WTC11 (cell line): ENCODE measurements around the gene C6orf52. TPM values are rescaled to one million over a fixed set of nuclear protein-coding genes. Genes with fewer than 3 reads are reported as not detected.
"Not testable (repeated sequence)": the region's sequence is repeated elsewhere in the genome, so short reads cannot be mapped to it uniquely, and the experiment has no call there.

ENCODE experiments used
- ATAC-seq: fragments of 200-7000 bp; cut with Tn5 transposase; 2 replicates; pipeline ENCODE4 v1.10.0; 2021; ENCODE audit warnings: mild to moderate bottlenecking, moderate library complexity
- CTCF ChIA-PET: fragments of 300-600 bp; sonication (Branson Sonifier 250); formaldehyde crosslinking; loops from one replicate; lab custom pipeline; 2021; ENCODE audit warnings: antibody characterized with exemption; lab: Charles Lee
- POLR2A ChIA-PET: fragments of 350-600 bp; sonication (Branson Sonifier 250); formaldehyde crosslinking; loops from one replicate; lab custom pipeline; 2021; ENCODE audit warnings: antibody characterized with exemption; lab: Charles Lee
- DNase-seq: peaks from one replicate; pipeline ENCODE4 v3.0.0; 2021; ENCODE audit warnings: low spot score
- H3K27ac Mint-ChIP-seq: 2 replicates; pipeline ENCODE4 v1.8.0; 2021; ENCODE audit warnings: mixed read lengths
- H3K27me3 Mint-ChIP-seq: 2 replicates; pipeline ENCODE4 v1.8.0; 2021; ENCODE audit warnings: low read depth, mild to moderate bottlenecking, moderate library complexity, mixed read lengths
- H3K36me3 Mint-ChIP-seq: 2 replicates; pipeline ENCODE4 v1.8.0; 2021; ENCODE audit warnings: mixed read lengths
- H3K4me1 Mint-ChIP-seq: 2 replicates; pipeline ENCODE4 v1.8.0; 2022; ENCODE audit warnings: mixed read lengths
- H3K4me3 Mint-ChIP-seq: 2 replicates; pipeline ENCODE4 v1.8.0; 2021; ENCODE audit warnings: mild to moderate bottlenecking, moderate library complexity, mixed read lengths
- H3K9me3 Mint-ChIP-seq: 2 replicates; pipeline ENCODE4 v1.8.0; 2021; ENCODE audit warnings: mixed read lengths
- CREB1 ChIP-seq: sonication (generic); formaldehyde crosslinking; IDR thresholded peaks from 2 replicates; pipeline ENCODE4 v1.8.0; 2023; ENCODE audit warnings: mild to moderate bottlenecking, missing genetic modification reagents
- GTF2I ChIP-seq: fragments of 250-450 bp; sonication (Bioruptor Pico); conservative IDR thresholded peaks from 2 replicates; pipeline ENCODE4 v1.4.0; 2021; ENCODE audit warnings: mild to moderate bottlenecking
- MYBL2 ChIP-seq: sonication (generic); formaldehyde crosslinking; IDR thresholded peaks from 2 replicates; pipeline ENCODE4 v1.8.1; 2023; ENCODE audit warnings: mild to moderate bottlenecking, moderate library complexity, missing genetic modification reagents
- NFYB ChIP-seq: sonication (generic); formaldehyde crosslinking; conservative IDR thresholded peaks from 2 replicates; pipeline ENCODE4 v1.8.0; 2022; ENCODE audit warnings: low read depth, missing genetic modification reagents
- NR1H2 ChIP-seq: sonication (generic); formaldehyde crosslinking; IDR thresholded peaks from 2 replicates; pipeline ENCODE4 v1.9.0; 2021; ENCODE audit warnings: mild to moderate bottlenecking, moderate library complexity, missing genetic modification reagents
- NR2C2 ChIP-seq: sonication (generic); formaldehyde crosslinking; IDR thresholded peaks from 2 replicates; pipeline ENCODE4 v1.8.0; 2022; ENCODE audit warnings: mild to moderate bottlenecking, missing genetic modification reagents
- TP53 ChIP-seq: sonication (generic); formaldehyde crosslinking; IDR thresholded peaks from 2 replicates; pipeline ENCODE4 v1.8.1; 2023; ENCODE audit warnings: mild to moderate bottlenecking, missing genetic modification reagents
- ZNF121 ChIP-seq: sonication (generic); formaldehyde crosslinking; IDR thresholded peaks from 2 replicates; pipeline ENCODE4 v1.8.0; 2023; ENCODE audit warnings: missing genetic modification reagents
- ZNF219 ChIP-seq: sonication (generic); formaldehyde crosslinking; IDR thresholded peaks from 2 replicates; pipeline ENCODE4 v1.8.0; 2023; ENCODE audit warnings: missing genetic modification reagents, mild to moderate bottlenecking, borderline replicate concordance
- ZNF416 ChIP-seq: fragments of 250-450 bp; sonication (Bioruptor Pico); IDR thresholded peaks from 2 replicates; pipeline ENCODE4 v1.9.0; 2021; ENCODE audit warnings: mild to moderate bottlenecking, inconsistent platforms
- ZNF423 ChIP-seq: fragments of 250-450 bp; sonication (Bioruptor Pico); IDR thresholded peaks from 2 replicates; pipeline ENCODE4 v2.1.2; 2022; ENCODE audit warnings: mild to moderate bottlenecking, moderate library complexity
- total RNA-seq: library from RNA; stranded (reverse); gene quantifications from 3 replicates; pipeline ENCODE4 v1.2.3, GENCODE V29; 2021
- TF ChIP-seq, protein P1 (sequence below): sonication (generic); formaldehyde crosslinking; IDR thresholded peaks from 2 replicates; pipeline ENCODE4 v1.8.0; 2022; ENCODE audit warnings: mild to moderate bottlenecking, missing genetic modification reagents
- TF ChIP-seq, protein P2 (sequence below): fragments of 250-450 bp; sonication (Bioruptor Pico); IDR thresholded peaks from 2 replicates; pipeline ENCODE4 v2.1.2; 2022; ENCODE audit warnings: mild to moderate bottlenecking, moderate library complexity
- TF ChIP-seq, protein P3 (sequence below): sonication (generic); formaldehyde crosslinking; IDR thresholded peaks from 2 replicates; pipeline ENCODE4 v1.8.1; 2022; ENCODE audit warnings: missing genetic modification reagents, borderline replicate concordance
- TF ChIP-seq, protein P4 (sequence below): sonication (generic); formaldehyde crosslinking; conservative IDR thresholded peaks from 2 replicates; pipeline ENCODE4 v1.8.1; 2022; ENCODE audit warnings: mild to moderate bottlenecking, missing genetic modification reagents
- TF ChIP-seq, protein P5 (sequence below): sonication (generic); formaldehyde crosslinking; IDR thresholded peaks from 2 replicates; pipeline ENCODE4 v1.8.0; 2022; ENCODE audit warnings: missing genetic modification reagents
- TF ChIP-seq, protein P6 (sequence below): fragments of 250-450 bp; sonication (Bioruptor Pico); IDR thresholded peaks from 2 replicates; pipeline ENCODE4 v1.9.0; 2021; ENCODE audit warnings: mild to moderate bottlenecking

The C6orf52 gene
- total RNA-seq, 1 experiment from 2014 or later, result 0.42 TPM

DNA sequence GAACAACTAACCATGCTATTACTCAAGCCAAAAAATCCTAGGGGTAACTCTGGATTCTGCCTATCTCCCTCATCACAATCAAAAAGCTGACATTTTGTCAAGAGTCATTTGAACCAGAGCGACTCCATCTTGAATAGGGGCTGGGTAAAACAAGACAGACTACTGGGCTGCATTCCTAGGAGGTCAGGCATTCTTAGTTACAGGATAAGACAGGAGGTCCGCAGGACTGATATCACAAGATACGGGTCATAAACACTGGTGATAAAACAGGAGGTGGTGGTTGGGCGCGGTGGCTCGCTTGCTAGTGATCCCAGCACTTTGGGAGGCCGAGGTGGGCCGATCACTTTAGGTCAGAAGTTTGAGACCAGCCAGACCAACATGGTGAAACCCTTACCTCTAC, 32.2 kb downstream of the C6orf52 start:
- H3K9me3 Mint-ChIP-seq, result peaks cover 27% of the 10 kb centered on the region
- no peaks in the 10 kb centered on the region for H3K4me1 Mint-ChIP-seq
- CTCF ChIA-PET, result no interaction called here
- no peak overlapping the region for H3K27ac Mint-ChIP-seq
- ATAC-seq, result no peak
- TF ChIP-seq MYBL2 (CRISPR knock-in tag), result no peak
- TF ChIP-seq CREB1 (CRISPR knock-in tag), result no peak
- no peak for TF ChIP-seq ZNF121 (CRISPR knock-in tag)
- TF ChIP-seq GTF2I (CRISPR knock-in tag), result no peak
- TF ChIP-seq, protein P1, sequence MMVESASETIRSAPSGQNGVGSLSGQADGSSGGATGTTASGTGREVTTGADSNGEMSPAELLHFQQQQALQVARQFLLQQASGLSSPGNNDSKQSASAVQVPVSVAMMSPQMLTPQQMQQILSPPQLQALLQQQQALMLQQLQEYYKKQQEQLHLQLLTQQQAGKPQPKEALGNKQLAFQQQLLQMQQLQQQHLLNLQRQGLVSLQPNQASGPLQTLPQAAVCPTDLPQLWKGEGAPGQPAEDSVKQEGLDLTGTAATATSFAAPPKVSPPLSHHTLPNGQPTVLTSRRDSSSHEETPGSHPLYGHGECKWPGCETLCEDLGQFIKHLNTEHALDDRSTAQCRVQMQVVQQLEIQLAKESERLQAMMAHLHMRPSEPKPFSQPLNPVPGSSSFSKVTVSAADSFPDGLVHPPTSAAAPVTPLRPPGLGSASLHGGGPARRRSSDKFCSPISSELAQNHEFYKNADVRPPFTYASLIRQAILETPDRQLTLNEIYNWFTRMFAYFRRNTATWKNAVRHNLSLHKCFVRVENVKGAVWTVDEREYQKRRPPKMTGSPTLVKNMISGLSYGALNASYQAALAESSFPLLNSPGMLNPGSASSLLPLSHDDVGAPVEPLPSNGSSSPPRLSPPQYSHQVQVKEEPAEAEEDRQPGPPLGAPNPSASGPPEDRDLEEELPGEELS (CRISPR knock-in tag), result no peak
- no peak for TF ChIP-seq ZNF416 (CRISPR knock-in tag)
- TF ChIP-seq ZNF219 (CRISPR knock-in tag), result no peak
- TF ChIP-seq, protein P2, sequence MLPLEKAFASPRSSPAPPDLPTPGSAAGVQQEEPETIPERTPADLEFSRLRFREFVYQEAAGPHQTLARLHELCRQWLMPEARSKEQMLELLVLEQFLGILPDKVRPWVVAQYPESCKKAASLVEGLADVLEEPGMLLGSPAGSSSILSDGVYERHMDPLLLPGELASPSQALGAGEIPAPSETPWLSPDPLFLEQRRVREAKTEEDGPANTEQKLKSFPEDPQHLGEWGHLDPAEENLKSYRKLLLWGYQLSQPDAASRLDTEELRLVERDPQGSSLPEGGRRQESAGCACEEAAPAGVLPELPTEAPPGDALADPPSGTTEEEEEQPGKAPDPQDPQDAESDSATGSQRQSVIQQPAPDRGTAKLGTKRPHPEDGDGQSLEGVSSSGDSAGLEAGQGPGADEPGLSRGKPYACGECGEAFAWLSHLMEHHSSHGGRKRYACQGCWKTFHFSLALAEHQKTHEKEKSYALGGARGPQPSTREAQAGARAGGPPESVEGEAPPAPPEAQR (CRISPR knock-in tag), result no peak
- TF ChIP-seq TP53 (CRISPR knock-in tag), result no peak
- TF ChIP-seq, all 79 proteins: peak for 0
- no peak for DNase-seq
- Mint-ChIP-seq H3K36me3 (no peaks in the 10 kb centered on the region), H3K4me3 (no peak overlapping the region), H3K27me3 (peaks cover 22% of the 10 kb centered on the region)
- POLR2A ChIA-PET, result no interaction called here

DNA sequence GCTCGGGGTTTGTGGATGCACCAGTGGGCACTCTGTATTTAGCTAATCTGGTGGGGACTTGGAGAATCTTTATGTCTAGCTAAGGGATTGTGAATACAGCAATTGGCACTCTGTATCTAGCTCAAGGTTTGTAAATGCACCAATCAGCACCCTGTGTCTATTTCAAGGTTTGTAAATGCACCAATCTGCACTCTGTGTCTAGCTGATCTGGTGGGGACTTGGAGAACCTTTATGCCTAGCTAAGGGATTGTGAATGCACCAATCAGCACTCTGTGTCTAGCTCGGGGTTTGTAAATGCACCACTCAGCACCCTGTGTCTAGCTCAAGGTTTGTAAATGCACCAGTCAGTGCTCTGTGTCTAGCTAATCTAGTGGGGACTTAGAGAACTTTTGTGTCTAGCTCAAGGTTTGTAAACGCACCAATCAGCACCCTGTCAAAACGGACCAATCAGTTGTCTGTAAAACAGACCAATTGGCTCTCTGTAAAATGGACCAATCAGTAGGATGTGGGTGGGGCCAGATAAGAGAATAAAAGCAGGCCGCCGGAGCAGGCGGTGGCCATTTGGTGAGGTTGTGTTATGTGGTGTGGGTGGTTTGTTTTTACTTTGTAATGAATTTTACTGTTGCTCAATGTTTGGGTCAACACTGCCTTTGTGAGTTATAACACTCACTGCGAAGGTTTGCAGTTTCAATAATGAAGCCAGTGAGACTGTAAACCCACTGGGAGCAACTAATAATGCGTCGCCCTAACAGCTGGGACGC, 33.8 kb downstream of the C6orf52 start:
- H3K9me3 Mint-ChIP-seq, result peaks cover 27% of the 10 kb centered on the region

DNA sequence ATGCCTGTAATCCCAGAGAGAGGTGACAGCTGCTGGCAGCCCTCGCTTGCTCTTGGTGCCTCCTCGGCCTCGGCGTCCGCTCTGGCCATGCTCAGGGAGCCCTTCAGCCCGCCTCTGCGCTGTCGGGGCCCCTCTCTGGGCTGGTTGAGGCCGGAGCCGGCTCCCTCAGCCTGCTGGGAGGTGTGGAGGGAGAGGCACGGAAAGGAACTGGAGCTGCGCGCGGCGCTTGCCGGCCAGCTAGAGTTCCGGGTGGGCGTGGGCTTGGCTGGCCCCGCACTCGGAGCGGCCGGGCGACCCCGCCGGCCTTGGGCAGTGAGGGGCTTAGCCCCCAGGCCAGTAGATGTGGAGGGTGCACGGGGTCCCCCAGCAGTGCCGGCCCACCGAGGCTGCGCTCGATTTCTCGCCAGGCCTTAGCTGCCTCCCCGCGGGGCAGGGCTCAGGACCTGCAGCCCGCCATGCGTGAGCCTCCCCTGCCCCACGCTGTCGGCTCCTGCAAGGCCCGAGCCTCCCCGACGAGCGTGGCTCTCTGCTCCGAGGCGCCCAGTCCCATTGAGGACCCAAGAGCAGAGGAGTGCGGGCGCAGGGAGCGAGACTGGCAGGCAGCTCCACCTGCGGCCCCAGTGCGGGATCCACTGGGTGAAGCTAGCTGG, 34.6 kb downstream of the C6orf52 start:
- CTCF ChIA-PET, result interaction anchor here (0.6 to 2.1 kb wide), 4 partner anchors 38 to 194 kb away, joined by 3 to 6 read pairs (median 4); no protein-coding TSS in a partner anchor
- Mint-ChIP-seq H3K4me3 (peak overlapping the region; percentile 60), H3K9me3 (peaks cover 22% of the 10 kb centered on the region), H3K27me3 (peaks cover 13% of the 10 kb centered on the region; the same call in 1 of the 2 replicates), H3K4me1 (no peaks in the 10 kb centered on the region), H3K27ac (no peak overlapping the region), H3K36me3 (no peaks in the 10 kb centered on the region)
- POLR2A ChIA-PET, result interaction anchor here (0.6 kb wide), 1 partner anchor 136 kb away, joined by 6 read pairs; no protein-coding TSS in a partner anchor
- ATAC-seq (peak; percentile 74), DNase-seq (peak; percentile 46)
- TF ChIP-seq, protein P3, sequence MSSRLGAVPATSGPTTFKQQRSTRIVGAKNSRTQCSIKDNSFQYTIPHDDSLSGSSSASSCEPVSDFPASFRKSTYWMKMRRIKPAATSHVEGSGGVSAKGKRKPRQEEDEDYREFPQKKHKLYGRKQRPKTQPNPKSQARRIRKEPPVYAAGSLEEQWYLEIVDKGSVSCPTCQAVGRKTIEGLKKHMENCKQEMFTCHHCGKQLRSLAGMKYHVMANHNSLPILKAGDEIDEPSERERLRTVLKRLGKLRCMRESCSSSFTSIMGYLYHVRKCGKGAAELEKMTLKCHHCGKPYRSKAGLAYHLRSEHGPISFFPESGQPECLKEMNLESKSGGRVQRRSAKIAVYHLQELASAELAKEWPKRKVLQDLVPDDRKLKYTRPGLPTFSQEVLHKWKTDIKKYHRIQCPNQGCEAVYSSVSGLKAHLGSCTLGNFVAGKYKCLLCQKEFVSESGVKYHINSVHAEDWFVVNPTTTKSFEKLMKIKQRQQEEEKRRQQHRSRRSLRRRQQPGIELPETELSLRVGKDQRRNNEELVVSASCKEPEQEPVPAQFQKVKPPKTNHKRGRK (CRISPR knock-in tag), result 0 out of 2 replicates have a peak, but pooled peaks have one; percentile 26
- TF ChIP-seq ZNF416 (CRISPR knock-in tag), result no peak
- TF ChIP-seq NR1H2 (CRISPR knock-in tag), result no peak
- no peak for TF ChIP-seq ZNF423
- no peak for TF ChIP-seq ZNF219 (CRISPR knock-in tag)
- TF ChIP-seq, protein P4, sequence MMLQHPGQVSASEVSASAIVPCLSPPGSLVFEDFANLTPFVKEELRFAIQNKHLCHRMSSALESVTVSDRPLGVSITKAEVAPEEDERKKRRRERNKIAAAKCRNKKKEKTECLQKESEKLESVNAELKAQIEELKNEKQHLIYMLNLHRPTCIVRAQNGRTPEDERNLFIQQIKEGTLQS (CRISPR knock-in tag), result no peak
- TF ChIP-seq, protein P5, sequence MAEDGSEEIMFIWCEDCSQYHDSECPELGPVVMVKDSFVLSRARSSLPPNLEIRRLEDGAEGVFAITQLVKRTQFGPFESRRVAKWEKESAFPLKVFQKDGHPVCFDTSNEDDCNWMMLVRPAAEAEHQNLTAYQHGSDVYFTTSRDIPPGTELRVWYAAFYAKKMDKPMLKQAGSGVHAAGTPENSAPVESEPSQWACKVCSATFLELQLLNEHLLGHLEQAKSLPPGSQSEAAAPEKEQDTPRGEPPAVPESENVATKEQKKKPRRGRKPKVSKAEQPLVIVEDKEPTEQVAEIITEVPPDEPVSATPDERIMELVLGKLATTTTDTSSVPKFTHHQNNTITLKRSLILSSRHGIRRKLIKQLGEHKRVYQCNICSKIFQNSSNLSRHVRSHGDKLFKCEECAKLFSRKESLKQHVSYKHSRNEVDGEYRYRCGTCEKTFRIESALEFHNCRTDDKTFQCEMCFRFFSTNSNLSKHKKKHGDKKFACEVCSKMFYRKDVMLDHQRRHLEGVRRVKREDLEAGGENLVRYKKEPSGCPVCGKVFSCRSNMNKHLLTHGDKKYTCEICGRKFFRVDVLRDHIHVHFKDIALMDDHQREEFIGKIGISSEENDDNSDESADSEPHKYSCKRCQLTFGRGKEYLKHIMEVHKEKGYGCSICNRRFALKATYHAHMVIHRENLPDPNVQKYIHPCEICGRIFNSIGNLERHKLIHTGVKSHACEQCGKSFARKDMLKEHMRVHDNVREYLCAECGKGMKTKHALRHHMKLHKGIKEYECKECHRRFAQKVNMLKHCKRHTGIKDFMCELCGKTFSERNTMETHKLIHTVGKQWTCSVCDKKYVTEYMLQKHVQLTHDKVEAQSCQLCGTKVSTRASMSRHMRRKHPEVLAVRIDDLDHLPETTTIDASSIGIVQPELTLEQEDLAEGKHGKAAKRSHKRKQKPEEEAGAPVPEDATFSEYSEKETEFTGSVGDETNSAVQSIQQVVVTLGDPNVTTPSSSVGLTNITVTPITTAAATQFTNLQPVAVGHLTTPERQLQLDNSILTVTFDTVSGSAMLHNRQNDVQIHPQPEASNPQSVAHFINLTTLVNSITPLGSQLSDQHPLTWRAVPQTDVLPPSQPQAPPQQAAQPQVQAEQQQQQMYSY, result no peak
- TF ChIP-seq, protein P6, sequence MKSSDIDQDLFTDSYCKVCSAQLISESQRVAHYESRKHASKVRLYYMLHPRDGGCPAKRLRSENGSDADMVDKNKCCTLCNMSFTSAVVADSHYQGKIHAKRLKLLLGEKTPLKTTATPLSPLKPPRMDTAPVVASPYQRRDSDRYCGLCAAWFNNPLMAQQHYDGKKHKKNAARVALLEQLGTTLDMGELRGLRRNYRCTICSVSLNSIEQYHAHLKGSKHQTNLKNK (CRISPR knock-in tag), result no peak
- TF ChIP-seq NR2C2 (CRISPR knock-in tag), result no peak

More for the DNA sequence above, 33.8 kb downstream of the C6orf52 start:
- H3K36me3 Mint-ChIP-seq, H3K27ac Mint-ChIP-seq, ATAC-seq, DNase-seq, H3K4me1 Mint-ChIP-seq: not testable (repeated sequence)
- peaks cover 13% of the 10 kb centered on the region; the same call in 1 of the 2 replicates for H3K27me3 Mint-ChIP-seq
- H3K4me3 Mint-ChIP-seq, result peak overlapping the region; percentile 60
- ChIA-PET CTCF (interaction anchor here (1.5 to 2.1 kb wide), 2 partner anchors 39 to 195 kb away, joined by 5 to 6 read pairs; no protein-coding TSS in a partner anchor), POLR2A (interaction anchor here (0.6 kb wide), 1 partner anchor 137 kb away, joined by 6 read pairs; no protein-coding TSS in a partner anchor)
- peak; percentile 60 for TF ChIP-seq NFYB (CRISPR knock-in tag)
